ENCODE measurements around the gene GALNT2.
A peak's percentile ranks its signal among the peaks of the same experiment; 100 is the strongest.

GALNT2 gene

GRCh38 chr1:230057681-230058565, 9.1 kb upstream of the GALNT2 start:
- Histone ChIP-seq H3K27ac (no peak overlapping the region), H3K4me3 (no peak overlapping the region)

GRCh38 chr1:230058626-230059025, 8.4 kb upstream of the GALNT2 start:
- no peak overlapping the region for H3K4me3 ChIP-seq
- H3K27ac ChIP-seq: no peak overlapping the region
- no peak for DNase-seq (ENCODE audit: low spot score)
- no peak for TF ChIP-seq CTCF (IDR thresholded peaks at IDR 0.05)

More at GRCh38 chr1:230057681-230058565, 9.1 kb upstream of the GALNT2 start:
- no peak for DNase-seq (ENCODE audit: low spot score)
- no peak for TF ChIP-seq CTCF (IDR thresholded peaks at IDR 0.05)

- no peak for DNase-seq (ENCODE audit: low spot score)
- Histone ChIP-seq H3K27ac (no peak overlapping the region), H3K4me3 (no peak overlapping the region)
- no peak for TF ChIP-seq CTCF (IDR thresholded peaks at IDR 0.05)
Observed at GRCh38 chr1:230061801-230062200, 5.2 kb upstream of the GALNT2 start.

- Histone ChIP-seq H3K27ac (no peak overlapping the region), H3K4me3 (no peak overlapping the region)
- no peak for TF ChIP-seq CTCF (IDR thresholded peaks at IDR 0.05)
- no peak for DNase-seq (ENCODE audit: low spot score)
Observed at GRCh38 chr1:230062521-230062920, 4.5 kb upstream of the GALNT2 start.

- no peak overlapping the region for H3K27ac ChIP-seq
- no peak for TF ChIP-seq CTCF (IDR thresholded peaks at IDR 0.05)
- no peak for DNase-seq (ENCODE audit: low spot score)
- H3K4me3 ChIP-seq: no peak overlapping the region
Observed at GRCh38 chr1:230064283-230064682, 2.8 kb upstream of the GALNT2 start.

GRCh38 chr1:230065161-230065560, 1.9 kb upstream of the GALNT2 start:
- no peak overlapping the region for H3K27ac ChIP-seq
- no peak overlapping the region for H3K4me3 ChIP-seq
- TF ChIP-seq CTCF (IDR thresholded peaks at IDR 0.05): no peak
- no peak for DNase-seq (ENCODE audit: low spot score)

GRCh38 chr1:230065571-230065970, 1.5 kb upstream of the GALNT2 start:
- TF ChIP-seq CTCF (IDR thresholded peaks at IDR 0.05): no peak
- no peak for DNase-seq (ENCODE audit: low spot score)
- no peak overlapping the region for H3K4me3 ChIP-seq
- peak overlapping the region in 1 of 2 donors; percentile 95 for H3K27ac ChIP-seq
